Measurements from ENCODE around the gene NLRP6.

Gene NLRP6

GRCh38 chr11:250274-250673 is 27.9 kb upstream of the NLRP6 start:
- Histone ChIP-seq H3K27me3 (ENCODE audit: insufficient read depth, low read length) (no peaks in the 10 kb centered on the region), H3K4me1 (ENCODE audit: insufficient read depth, low read length) (no peaks in the 10 kb centered on the region), H3K9me3 (ENCODE audit: low read length) (no peaks in the 10 kb centered on the region), H3K4me3 (ENCODE audit: low read length) (no peak overlapping the region), H3K36me3 (ENCODE audit: insufficient read depth, low read length) (peaks cover 78% of the 10 kb centered on the region), H2AFZ (ENCODE audit: low read depth, low read length) (no peak overlapping the region)

DNA sequence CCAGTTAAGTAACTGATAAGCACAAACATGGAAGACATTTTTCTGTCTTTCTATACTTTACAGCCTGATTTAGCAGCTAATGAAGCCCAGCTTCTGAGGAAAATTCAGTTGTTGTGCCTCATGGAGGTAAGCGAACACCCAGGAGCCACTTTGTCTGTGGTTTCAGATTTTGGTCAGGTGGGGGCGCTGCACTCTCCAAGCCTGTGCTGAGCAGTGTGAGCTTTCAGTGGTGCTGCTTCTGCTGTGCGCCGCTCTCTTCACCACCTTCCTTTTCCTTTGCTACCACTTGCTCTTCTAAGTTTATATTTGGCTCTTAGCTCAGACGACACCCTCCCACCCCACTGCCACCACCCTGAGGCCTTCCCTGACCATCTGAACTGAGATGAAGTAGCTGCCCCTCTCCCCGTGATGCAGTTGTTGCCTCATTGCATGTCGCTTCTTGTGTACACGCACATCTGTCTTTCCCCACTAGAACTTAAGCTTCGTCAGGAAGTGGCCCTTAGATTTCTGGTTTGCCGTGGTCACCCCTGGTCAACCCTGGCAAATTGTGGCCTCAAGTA is 27.4 kb upstream of the NLRP6 start:
- Histone ChIP-seq H3K36me3 (ENCODE audit: insufficient read depth, low read length) (peaks cover 74% of the 10 kb centered on the region), H3K27me3 (ENCODE audit: insufficient read depth, low read length) (no peaks in the 10 kb centered on the region), H2AFZ (ENCODE audit: low read depth, low read length) (no peak overlapping the region), H3K4me1 (ENCODE audit: insufficient read depth, low read length) (no peaks in the 10 kb centered on the region), H3K9me3 (ENCODE audit: low read length) (no peaks in the 10 kb centered on the region), H3K4me3 (ENCODE audit: low read length) (no peak overlapping the region)

DNA sequence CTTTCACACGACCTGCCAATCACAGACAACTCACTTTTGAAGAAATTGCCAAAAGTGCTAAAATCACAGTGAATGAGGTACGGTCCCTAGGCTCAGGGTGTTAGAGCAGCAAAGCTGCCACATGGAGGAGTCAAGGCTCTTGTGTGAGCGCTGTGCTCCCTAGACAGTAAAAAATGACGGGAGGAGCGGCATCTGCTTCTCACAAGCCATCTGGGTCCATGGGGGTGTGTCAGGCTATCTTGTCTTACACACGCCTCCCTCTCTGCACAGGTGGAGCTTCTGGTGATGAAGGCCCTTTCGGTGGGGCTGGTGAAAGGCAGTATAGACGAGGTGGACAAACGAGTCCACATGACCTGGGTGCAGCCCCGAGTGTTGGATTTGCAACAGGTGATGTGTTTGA is 26.7 kb upstream of the NLRP6 start:
- Histone ChIP-seq H3K4me3 (ENCODE audit: low read length) (no peak overlapping the region), H3K27me3 (ENCODE audit: insufficient read depth, low read length) (no peaks in the 10 kb centered on the region), H3K9me3 (ENCODE audit: low read length) (no peaks in the 10 kb centered on the region), H2AFZ (ENCODE audit: low read depth, low read length) (no peak overlapping the region), H3K4me1 (ENCODE audit: insufficient read depth, low read length) (no peaks in the 10 kb centered on the region), H3K36me3 (ENCODE audit: insufficient read depth, low read length) (peaks cover 67% of the 10 kb centered on the region)

GRCh38 chr11:252666-253065 is 25.5 kb upstream of the NLRP6 start:
- Histone ChIP-seq H3K27me3 (ENCODE audit: insufficient read depth, low read length) (no peaks in the 10 kb centered on the region), H3K4me3 (ENCODE audit: low read length) (no peak overlapping the region), H3K36me3 (ENCODE audit: insufficient read depth, low read length) (peaks cover 57% of the 10 kb centered on the region), H3K9me3 (ENCODE audit: low read length) (no peaks in the 10 kb centered on the region), H3K4me1 (ENCODE audit: insufficient read depth, low read length) (no peaks in the 10 kb centered on the region), H2AFZ (ENCODE audit: low read depth, low read length) (no peak overlapping the region)

DNA sequence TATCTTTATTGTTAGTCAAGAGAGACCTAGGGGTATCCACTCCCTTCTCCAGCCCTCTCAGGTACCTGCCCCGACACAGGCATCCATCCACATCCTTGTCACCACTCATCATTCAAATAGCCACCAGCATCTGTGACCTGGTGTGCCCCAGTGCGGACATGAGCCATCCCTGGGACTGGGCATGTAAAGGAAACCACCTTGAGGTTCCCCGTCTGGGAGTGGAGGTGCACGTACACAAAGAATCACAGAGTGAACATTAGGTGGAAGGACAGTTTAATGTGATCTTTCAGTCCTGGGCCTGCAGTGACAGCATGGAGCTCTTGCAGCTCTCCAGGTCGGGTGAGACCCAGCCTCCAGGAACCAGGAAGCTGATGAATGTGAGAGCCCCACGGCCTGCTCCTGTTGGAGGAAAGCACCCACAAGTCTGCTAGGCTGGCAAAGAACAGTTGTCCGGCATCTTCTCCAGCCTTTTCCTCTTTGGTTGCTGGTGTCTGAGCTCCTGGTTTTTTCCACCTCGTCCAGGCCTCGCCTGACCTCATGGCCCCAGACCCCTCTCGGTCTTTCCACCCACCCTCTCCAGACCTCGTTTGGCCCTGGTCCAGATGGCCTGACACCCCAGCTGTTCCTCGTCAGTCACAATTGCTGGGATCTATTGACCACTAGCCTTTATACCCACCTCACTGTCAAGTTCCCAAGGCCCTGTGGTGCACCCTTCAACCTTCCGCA is 24.9 kb upstream of the NLRP6 start:
- Histone ChIP-seq H2AFZ (ENCODE audit: low read depth, low read length) (no peak overlapping the region), H3K27me3 (ENCODE audit: insufficient read depth, low read length) (no peaks in the 10 kb centered on the region), H3K4me1 (ENCODE audit: insufficient read depth, low read length) (no peaks in the 10 kb centered on the region), H3K9me3 (ENCODE audit: low read length) (no peaks in the 10 kb centered on the region), H3K4me3 (ENCODE audit: low read length) (no peak overlapping the region), H3K36me3 (ENCODE audit: insufficient read depth, low read length) (peaks cover 51% of the 10 kb centered on the region)

DNA sequence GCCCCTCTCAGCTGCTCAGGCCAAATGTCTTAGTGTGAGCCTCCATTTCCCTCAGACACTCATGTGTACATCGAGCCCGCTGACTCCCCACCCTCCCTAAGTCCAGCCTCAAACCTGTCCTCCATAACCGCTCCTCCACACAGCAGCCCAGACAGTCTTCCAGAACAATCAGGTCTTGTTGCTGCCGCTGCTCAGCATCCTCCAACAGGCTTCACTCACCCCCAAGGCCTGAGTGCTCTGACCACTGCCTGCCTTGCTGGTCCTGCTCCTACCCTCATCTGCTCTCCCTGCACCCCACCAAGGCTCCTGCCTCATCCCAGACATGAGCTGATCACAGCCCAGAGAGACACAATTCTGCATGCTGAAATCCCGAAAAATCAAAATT is 24.3 kb upstream of the NLRP6 start:
- Histone ChIP-seq H3K4me3 (ENCODE audit: low read length) (no peak overlapping the region), H3K27me3 (ENCODE audit: insufficient read depth, low read length) (no peaks in the 10 kb centered on the region), H3K9me3 (ENCODE audit: low read length) (no peaks in the 10 kb centered on the region), H3K4me1 (ENCODE audit: insufficient read depth, low read length) (no peaks in the 10 kb centered on the region), H2AFZ (ENCODE audit: low read depth, low read length) (no peak overlapping the region), H3K36me3 (ENCODE audit: insufficient read depth, low read length) (peaks cover 45% of the 10 kb centered on the region)

GRCh38 chr11:255176-255575 is 23.0 kb upstream of the NLRP6 start:
- Histone ChIP-seq H3K9me3 (ENCODE audit: low read length) (no peaks in the 10 kb centered on the region), H3K4me1 (ENCODE audit: insufficient read depth, low read length) (no peaks in the 10 kb centered on the region)

GRCh38 chr11:255816-256215 is 22.4 kb upstream of the NLRP6 start:
- no peak overlapping the region for H3K4me3 ChIP-seq (ENCODE audit: low read length)
- H3K36me3 ChIP-seq (ENCODE audit: insufficient read depth, low read length) = peaks cover 31% of the 10 kb centered on the region
- no peaks in the 10 kb centered on the region for H3K4me1 ChIP-seq (ENCODE audit: insufficient read depth, low read length)
- no peaks in the 10 kb centered on the region for H3K9me3 ChIP-seq (ENCODE audit: low read length)
- H2AFZ ChIP-seq (ENCODE audit: low read depth, low read length) = no peak overlapping the region
- no peaks in the 10 kb centered on the region for H3K27me3 ChIP-seq (ENCODE audit: insufficient read depth, low read length)

More at GRCh38 chr11:255176-255575, 23.0 kb upstream of the NLRP6 start:
- H3K36me3 ChIP-seq (ENCODE audit: insufficient read depth, low read length) = peaks cover 37% of the 10 kb centered on the region
- H2AFZ ChIP-seq (ENCODE audit: low read depth, low read length) = no peak overlapping the region
- H3K27me3 ChIP-seq (ENCODE audit: insufficient read depth, low read length) = no peaks in the 10 kb centered on the region
- no peak overlapping the region for H3K4me3 ChIP-seq (ENCODE audit: low read length)

GRCh38 chr11:256952-257737 is 21.1 kb upstream of the NLRP6 start:
- no peak overlapping the region for H3K4me3 ChIP-seq (ENCODE audit: low read length)
- no peaks in the 10 kb centered on the region for H3K4me1 ChIP-seq (ENCODE audit: insufficient read depth, low read length)
- H3K27me3 ChIP-seq (ENCODE audit: insufficient read depth, low read length) = no peaks in the 10 kb centered on the region
- H3K36me3 ChIP-seq (ENCODE audit: insufficient read depth, low read length) = peaks cover 19% of the 10 kb centered on the region
- peaks cover 6% of the 10 kb centered on the region for H3K9me3 ChIP-seq (ENCODE audit: low read length)
- H2AFZ ChIP-seq (ENCODE audit: low read depth, low read length) = no peak overlapping the region

- Histone ChIP-seq H3K9me3 (ENCODE audit: low read length) (peaks cover 6% of the 10 kb centered on the region), H3K36me3 (ENCODE audit: insufficient read depth, low read length) (peaks cover 11% of the 10 kb centered on the region), H3K4me1 (ENCODE audit: insufficient read depth, low read length) (no peaks in the 10 kb centered on the region), H3K27me3 (ENCODE audit: insufficient read depth, low read length) (no peaks in the 10 kb centered on the region), H3K4me3 (ENCODE audit: low read length) (no peak overlapping the region), H2AFZ (ENCODE audit: low read depth, low read length) (no peak overlapping the region)
Observed at GRCh38 chr11:257766-258493, 20.3 kb upstream of the NLRP6 start.

GRCh38 chr11:259413-259812 is 18.8 kb upstream of the NLRP6 start:
- Histone ChIP-seq H3K4me1 (ENCODE audit: insufficient read depth, low read length) (no peaks in the 10 kb centered on the region), H3K4me3 (ENCODE audit: low read length) (no peak overlapping the region), H3K36me3 (ENCODE audit: insufficient read depth, low read length) (no peaks in the 10 kb centered on the region), H2AFZ (ENCODE audit: low read depth, low read length) (no peak overlapping the region), H3K9me3 (ENCODE audit: low read length) (peaks cover 6% of the 10 kb centered on the region), H3K27me3 (ENCODE audit: insufficient read depth, low read length) (no peaks in the 10 kb centered on the region)

DNA sequence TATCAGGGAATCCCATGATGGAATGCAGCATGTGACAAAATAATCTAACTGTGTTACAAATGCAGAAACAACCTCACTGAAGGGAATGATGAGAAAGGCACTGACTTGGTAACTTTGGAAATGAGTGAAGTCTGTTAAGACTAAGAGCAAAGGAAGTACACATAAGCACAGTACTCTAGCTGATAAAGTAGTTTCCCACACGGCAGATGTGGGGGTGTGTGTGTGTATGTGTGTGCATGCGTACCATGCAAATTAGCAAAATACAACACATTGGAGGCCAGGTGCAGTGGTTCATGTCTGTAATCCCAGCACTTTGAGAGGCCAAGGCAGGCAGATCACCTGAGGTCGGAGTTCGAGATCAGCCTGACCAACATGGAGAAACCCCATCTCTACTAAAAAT is 16.6 kb upstream of the NLRP6 start:
- H3K36me3 ChIP-seq (ENCODE audit: insufficient read depth, low read length) = no peaks in the 10 kb centered on the region
- no peak overlapping the region for H3K4me3 ChIP-seq (ENCODE audit: low read length)
- H3K27me3 ChIP-seq (ENCODE audit: insufficient read depth, low read length) = no peaks in the 10 kb centered on the region
- H3K9me3 ChIP-seq (ENCODE audit: low read length) = peaks cover 6% of the 10 kb centered on the region
- H2AFZ ChIP-seq (ENCODE audit: low read depth, low read length) = no peak overlapping the region
- H3K4me1 ChIP-seq (ENCODE audit: insufficient read depth, low read length) = no peaks in the 10 kb centered on the region

All from neuron (in vitro differentiated cells).